ENCODE measurements around the gene FASTKD1.

DNA sequence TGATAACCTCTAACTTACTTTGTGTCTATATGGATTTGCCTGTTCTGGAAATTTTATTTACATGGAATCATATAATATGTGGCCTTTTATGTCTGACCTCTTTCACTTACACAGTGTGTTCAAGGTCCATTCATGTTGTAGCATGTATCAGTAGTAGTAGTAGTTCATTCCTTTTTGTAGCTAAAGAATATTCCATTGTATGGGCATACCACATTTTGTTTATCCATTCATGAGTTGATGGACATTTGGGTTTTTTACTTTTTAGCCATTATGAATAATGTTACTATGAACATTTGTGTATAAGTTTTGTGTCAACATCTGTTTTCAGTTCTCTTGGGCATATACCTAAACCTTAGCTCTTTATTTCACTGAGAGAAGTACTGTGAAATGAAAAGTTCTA is 82.8 kb downstream of the FASTKD1 start:
- TF ChIP-seq, protein P1, sequence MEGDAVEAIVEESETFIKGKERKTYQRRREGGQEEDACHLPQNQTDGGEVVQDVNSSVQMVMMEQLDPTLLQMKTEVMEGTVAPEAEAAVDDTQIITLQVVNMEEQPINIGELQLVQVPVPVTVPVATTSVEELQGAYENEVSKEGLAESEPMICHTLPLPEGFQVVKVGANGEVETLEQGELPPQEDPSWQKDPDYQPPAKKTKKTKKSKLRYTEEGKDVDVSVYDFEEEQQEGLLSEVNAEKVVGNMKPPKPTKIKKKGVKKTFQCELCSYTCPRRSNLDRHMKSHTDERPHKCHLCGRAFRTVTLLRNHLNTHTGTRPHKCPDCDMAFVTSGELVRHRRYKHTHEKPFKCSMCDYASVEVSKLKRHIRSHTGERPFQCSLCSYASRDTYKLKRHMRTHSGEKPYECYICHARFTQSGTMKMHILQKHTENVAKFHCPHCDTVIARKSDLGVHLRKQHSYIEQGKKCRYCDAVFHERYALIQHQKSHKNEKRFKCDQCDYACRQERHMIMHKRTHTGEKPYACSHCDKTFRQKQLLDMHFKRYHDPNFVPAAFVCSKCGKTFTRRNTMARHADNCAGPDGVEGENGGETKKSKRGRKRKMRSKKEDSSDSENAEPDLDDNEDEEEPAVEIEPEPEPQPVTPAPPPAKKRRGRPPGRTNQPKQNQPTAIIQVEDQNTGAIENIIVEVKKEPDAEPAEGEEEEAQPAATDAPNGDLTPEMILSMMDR (IDR thresholded peaks at IDR 0.05), result no peak
- no peak for TF ChIP-seq POLR2A (IDR thresholded peaks at IDR 0.05)

Data from lower leg skin (tissue), 3 donors.